Measurements from ENCODE around the gene ATXN10.
A peak's percentile ranks its signal among the peaks of the same experiment; 100 is the strongest.

DNA sequence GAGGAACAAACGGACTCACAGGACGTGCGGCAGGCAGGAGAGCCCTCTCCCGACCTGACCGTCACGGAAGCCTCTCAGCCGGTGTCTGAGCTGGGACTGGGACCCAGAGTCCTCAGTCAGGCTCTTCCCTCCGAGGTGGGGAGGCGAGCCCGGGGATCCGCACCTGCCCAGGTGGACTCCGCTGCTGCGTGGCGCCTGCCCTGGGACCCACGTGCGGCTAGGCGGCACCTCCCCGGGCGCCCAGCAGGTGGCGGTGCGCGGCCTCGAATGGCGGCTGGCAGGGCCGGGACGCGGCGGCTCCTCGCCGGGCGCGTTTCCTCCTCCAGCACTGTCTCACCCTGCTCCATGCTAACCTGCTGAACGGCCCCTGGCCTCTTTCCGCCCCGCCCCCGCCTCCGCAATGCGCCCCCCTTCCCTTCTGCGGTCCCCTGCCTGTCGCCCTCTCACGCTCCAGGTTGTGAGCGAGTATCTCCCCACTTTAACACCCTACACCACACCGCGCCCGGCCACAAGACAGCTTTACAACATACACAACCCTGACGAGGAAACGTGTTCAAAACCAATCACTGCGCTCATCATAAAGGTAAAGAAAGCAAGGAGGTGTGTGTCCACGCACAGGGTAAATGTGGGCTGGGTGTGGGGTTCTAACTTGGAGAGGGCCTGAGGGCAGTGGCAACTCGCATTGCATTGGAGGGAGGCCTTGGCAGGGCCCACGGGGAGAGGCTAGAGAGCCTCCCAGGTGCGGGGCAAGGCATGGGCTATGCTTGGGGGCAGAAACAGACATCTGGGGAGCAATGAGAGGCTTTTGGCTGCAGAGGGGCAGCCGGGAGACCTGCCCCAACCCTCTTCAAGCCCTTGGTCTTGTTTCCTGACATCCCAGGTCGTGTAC lies 25.9 kb upstream of the ATXN10 start:
- TF ChIP-seq, protein P1, sequence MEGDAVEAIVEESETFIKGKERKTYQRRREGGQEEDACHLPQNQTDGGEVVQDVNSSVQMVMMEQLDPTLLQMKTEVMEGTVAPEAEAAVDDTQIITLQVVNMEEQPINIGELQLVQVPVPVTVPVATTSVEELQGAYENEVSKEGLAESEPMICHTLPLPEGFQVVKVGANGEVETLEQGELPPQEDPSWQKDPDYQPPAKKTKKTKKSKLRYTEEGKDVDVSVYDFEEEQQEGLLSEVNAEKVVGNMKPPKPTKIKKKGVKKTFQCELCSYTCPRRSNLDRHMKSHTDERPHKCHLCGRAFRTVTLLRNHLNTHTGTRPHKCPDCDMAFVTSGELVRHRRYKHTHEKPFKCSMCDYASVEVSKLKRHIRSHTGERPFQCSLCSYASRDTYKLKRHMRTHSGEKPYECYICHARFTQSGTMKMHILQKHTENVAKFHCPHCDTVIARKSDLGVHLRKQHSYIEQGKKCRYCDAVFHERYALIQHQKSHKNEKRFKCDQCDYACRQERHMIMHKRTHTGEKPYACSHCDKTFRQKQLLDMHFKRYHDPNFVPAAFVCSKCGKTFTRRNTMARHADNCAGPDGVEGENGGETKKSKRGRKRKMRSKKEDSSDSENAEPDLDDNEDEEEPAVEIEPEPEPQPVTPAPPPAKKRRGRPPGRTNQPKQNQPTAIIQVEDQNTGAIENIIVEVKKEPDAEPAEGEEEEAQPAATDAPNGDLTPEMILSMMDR (IDR thresholded peaks at IDR 0.05; ENCODE audit: low read depth, low read length): peak; percentile 91
- TF ChIP-seq EZH2phosphoT487 (IDR thresholded peaks at IDR 0.05; ENCODE audit: low read depth): no peak

Data from OCI-LY3 (cell line).